Right lobe of liver (tissue), 4 donors: ENCODE measurements around the gene KRT36.

Experiments used
- CTCF ChIP-seq, 4 donors: fragments of 200-600 bp in 3 of 4; fragments of 450-650 bp in 1 of 4; IDR thresholded peaks; one replicate each; pipeline versions ENCODE4 v1.5.1 to v1.8.0; 2016 to 2022; ENCODE audit warnings: antibody characterized with exemption in 4 of 4, mild to moderate bottlenecking in 2 of 4
- POLR2A ChIP-seq: fragments of 450-650 bp; IDR thresholded peaks from one replicate; pipeline ENCODE4 v1.6.1; 2017; ENCODE audit warnings: antibody characterized with exemption, mild to moderate bottlenecking
- donor health status: DM: no; HTN: no; CAD: no.
- donor health status: DM: no; HTN: no; CAD: no.
- donor health status: DM: no; HTN: yes; CAD: no.

DNA sequence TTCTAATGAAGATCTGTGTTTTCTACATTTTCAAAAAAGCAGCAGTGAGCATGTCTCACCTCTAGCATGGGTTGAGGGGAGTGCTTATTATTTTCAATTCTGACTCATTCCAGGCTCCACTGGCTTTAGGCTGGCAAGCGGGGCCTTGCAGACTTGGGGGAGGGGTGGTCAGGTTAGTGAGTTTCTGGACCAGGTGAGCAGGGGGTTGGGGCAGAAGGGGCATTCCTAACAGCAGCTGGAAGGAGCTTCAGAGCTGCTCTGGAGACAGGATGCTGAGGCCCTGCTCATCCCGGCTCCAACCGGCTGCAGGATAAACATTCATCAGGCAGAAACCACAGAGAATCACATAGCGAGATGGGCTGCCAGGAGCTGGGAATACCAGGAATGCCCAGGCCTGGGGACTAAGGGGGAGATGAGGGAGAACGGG is 48.9 kb upstream of the KRT36 start:
- TF ChIP-seq CTCF (IDR thresholded peaks at IDR 0.05) (no peak), POLR2A (no peak)
